Measurements from ENCODE around the gene RPS21. TPM values are rescaled to one million over a fixed set of nuclear protein-coding genes. Genes with fewer than 3 reads are reported as not detected.

Gene RPS21
- 639 and 784 TPM in 2 replicates for total RNA-seq

GRCh38 chr20:62386383-62387218 lies at the start of gene RPS21:
Gene RPS21, plus strand, starts transcription at chr20:62387103. Its CDS starts 236 bp downstream, at chr20:62387339.

GRCh38 chr20:62367136-62367632 lies 19.7 kb upstream of the RPS21 start, which contains the start of gene LAMA5:
Gene LAMA5, minus strand, starts transcription at chr20:62367312. Its CDS starts 67 bp downstream, at chr20:62367245.

GRCh38 chr20:62407221-62407992 lies 20.5 kb downstream of the RPS21 start, which contains the start of gene CABLES2:
Gene CABLES2, minus strand, starts transcription at chr20:62407285. Its CDS starts 9 bp downstream, at chr20:62407276.

GRCh38 chr20:62427172-62428001 lies 40.5 kb downstream of the RPS21 start, which contains the start of gene RBBP8NL:
Gene RBBP8NL, minus strand, starts transcription at chr20:62427539. Its CDS starts 7,892 bp downstream, at chr20:62419647.

Other genes starting within 250 kb of the RPS21 start
- 407 and 459 TPM in 2 replicates for gene PSMA7, start 243.7 kb upstream of the RPS21 start, total RNA-seq
- gene SS18L1, start 243.3 kb upstream of the RPS21 start, total RNA-seq, result 6.2 and 16.7 TPM in 2 replicates
- 9.4 and 17.1 TPM in 2 replicates for gene MTG2, start 204.1 kb upstream of the RPS21 start, total RNA-seq
- gene HRH3, start 166.8 kb upstream of the RPS21 start, total RNA-seq, result not detected in 2 replicates
- gene OSBPL2, start 148.6 kb upstream of the RPS21 start, total RNA-seq, result 17.6 and 37.1 TPM in 2 replicates
- gene ADRM1, start 84.1 kb upstream of the RPS21 start, total RNA-seq, result 104 and 109 TPM in 2 replicates
- 65.6 and 72.9 TPM in 2 replicates for gene LAMA5, start 19.8 kb upstream of the RPS21 start, total RNA-seq
- gene CABLES2, start 20.2 kb downstream of the RPS21 start, total RNA-seq, result 0.49 and 2.5 TPM in 2 replicates
- not detected in 2 replicates for gene RBBP8NL, start 40.4 kb downstream of the RPS21 start, total RNA-seq
- gene GATA5, start 88.9 kb downstream of the RPS21 start, total RNA-seq, result not detected in 2 replicates

Data from bladder microvascular endothelial cell (primary cell).